Measurements from ENCODE around the gene ETNK1. TPM values are rescaled to one million over a fixed set of nuclear protein-coding genes. Genes with fewer than 3 reads are reported as not detected.
"Not testable (repeated sequence)": the region's sequence is repeated elsewhere in the genome, so short reads cannot be mapped to it uniquely, and the experiment has no call there.

ETNK1 gene
- total RNA-seq, 4 donors from 2014 or later = 16.7 to 145 (median 71.7) TPM

DNA sequence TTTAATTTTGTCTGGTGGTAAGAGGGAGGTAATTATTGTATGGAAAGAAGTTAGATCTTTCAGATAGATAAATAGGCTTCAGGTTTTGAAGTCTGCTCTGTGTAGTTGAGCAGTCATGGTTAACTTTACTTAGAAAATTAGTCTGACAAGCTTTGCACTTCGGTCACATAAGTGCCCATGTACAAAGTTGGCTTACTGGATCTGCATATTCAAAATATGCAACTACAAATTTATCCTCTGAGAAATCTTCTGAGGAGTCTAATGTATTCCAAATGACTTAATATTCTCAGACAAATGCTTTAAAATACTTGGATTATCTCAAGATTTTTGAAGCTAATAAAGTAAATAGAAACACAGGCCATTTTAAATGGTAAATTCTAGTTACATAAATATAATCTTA lies 61.2 kb downstream of the ETNK1 start:
- DNase-seq = no peak
- no peaks in the 10 kb centered on the region for H3K9me3 ChIP-seq
- no peak for TF ChIP-seq POLR2A (IDR thresholded peaks at IDR 0.05)
- TF ChIP-seq, protein P1, sequence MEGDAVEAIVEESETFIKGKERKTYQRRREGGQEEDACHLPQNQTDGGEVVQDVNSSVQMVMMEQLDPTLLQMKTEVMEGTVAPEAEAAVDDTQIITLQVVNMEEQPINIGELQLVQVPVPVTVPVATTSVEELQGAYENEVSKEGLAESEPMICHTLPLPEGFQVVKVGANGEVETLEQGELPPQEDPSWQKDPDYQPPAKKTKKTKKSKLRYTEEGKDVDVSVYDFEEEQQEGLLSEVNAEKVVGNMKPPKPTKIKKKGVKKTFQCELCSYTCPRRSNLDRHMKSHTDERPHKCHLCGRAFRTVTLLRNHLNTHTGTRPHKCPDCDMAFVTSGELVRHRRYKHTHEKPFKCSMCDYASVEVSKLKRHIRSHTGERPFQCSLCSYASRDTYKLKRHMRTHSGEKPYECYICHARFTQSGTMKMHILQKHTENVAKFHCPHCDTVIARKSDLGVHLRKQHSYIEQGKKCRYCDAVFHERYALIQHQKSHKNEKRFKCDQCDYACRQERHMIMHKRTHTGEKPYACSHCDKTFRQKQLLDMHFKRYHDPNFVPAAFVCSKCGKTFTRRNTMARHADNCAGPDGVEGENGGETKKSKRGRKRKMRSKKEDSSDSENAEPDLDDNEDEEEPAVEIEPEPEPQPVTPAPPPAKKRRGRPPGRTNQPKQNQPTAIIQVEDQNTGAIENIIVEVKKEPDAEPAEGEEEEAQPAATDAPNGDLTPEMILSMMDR (IDR thresholded peaks at IDR 0.05) = no peak
- no peaks in the 10 kb centered on the region for H3K4me1 ChIP-seq
- H3K27me3 ChIP-seq = no peaks in the 10 kb centered on the region
- H3K36me3 ChIP-seq = no peaks in the 10 kb centered on the region
- no peak overlapping the region for H3K4me3 ChIP-seq
- H3K27ac ChIP-seq = no peak overlapping the region
- intact Hi-C loops (cut with DNase I; ENCODE audit: low total_unique reads) = no loop called here

DNA sequence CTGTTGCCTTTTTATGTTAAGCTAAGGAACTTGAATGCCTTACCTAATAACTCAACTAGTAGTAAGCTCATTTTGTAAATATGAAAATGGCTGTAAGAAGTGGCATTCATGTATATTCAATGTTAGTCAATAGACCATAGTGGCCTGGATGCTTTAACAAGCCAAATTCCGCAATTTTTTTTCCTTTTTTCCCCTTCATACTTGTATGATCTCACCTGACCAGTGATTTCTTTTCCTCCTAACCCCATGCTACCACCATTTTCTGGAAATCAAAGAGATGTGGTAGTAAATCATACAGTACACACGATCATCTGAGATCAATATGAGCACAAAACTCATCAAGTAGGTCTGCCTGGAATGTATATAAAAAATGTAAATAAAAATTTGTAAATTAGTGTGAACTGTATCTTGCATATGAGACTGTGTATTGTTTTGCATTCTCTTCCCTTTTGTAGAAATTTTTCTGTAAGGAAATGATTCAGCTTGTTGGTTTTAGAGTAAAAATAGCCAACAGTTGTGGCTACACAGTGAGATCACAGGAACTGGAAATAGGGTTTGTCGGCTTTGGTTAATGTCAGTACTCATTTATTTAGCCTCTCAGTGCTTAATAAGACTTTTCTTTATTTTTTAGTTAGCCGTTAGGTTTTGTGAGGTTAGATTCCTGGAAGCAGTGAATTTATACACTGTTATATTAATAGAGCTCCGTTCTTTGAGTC lies 62.5 kb downstream of the ETNK1 start:
- no peak for DNase-seq
- TF ChIP-seq, protein P1 (IDR thresholded peaks at IDR 0.05) = no peak
- TF ChIP-seq POLR2A (IDR thresholded peaks at IDR 0.05) = no peak
- Histone ChIP-seq H3K36me3 (no peaks in the 10 kb centered on the region), H3K4me1 (no peaks in the 10 kb centered on the region), H3K27me3 (no peaks in the 10 kb centered on the region), H3K27ac (no peak overlapping the region), H3K4me3 (no peak overlapping the region), H3K9me3 (no peaks in the 10 kb centered on the region)
- intact Hi-C loops (cut with DNase I; ENCODE audit: low total_unique reads) = no loop called here

DNA sequence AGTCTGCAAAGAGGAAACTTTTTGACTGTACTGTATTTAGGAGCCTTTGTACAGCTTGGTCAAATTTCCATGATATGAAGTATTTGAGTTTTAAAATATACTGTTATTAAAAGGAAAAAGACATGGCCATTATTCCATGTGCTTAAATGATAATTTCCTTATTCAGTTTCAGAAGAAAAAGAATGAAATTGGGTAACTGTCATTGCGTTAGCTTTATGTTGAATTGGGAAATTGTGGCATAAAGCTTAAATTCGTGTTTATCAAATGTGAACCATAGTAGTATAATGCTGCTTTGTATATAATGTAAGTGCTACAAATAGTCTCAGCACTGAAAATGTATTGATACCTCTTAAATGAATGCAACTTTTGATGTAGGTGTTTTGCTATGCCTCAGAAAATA lies 64.9 kb downstream of the ETNK1 start:
- intact Hi-C loops (cut with DNase I; ENCODE audit: low total_unique reads) = no loop called here
- Histone ChIP-seq H3K27ac (no peak overlapping the region), H3K4me3 (no peak overlapping the region), H3K27me3 (no peaks in the 10 kb centered on the region), H3K4me1 (no peaks in the 10 kb centered on the region), H3K9me3 (no peaks in the 10 kb centered on the region), H3K36me3 (no peaks in the 10 kb centered on the region)
- no peak for DNase-seq
- TF ChIP-seq, protein P1 (IDR thresholded peaks at IDR 0.05) = no peak
- no peak for TF ChIP-seq POLR2A (IDR thresholded peaks at IDR 0.05)

DNA sequence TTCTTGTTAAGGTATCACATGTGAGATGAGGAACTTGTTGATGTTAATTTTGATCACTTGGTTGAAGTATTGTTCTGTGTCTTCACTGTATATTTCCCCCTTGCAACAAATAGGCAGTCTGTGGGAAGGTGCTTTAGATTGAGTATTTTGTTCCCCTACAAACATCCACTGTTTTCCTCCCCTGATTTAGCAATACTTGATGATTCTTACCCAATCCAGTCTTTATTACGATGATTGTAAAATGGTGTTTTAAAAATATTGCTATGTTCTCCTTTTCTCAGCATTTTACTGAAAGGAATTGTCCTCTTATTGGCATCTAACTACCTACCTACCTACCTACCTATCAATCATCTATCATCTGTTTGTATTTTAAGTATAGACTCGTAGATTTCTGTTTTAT lies 66.3 kb downstream of the ETNK1 start:
- Histone ChIP-seq H3K36me3 (no peaks in the 10 kb centered on the region), H3K27ac (no peak overlapping the region), H3K4me1 (no peaks in the 10 kb centered on the region), H3K9me3 (no peaks in the 10 kb centered on the region), H3K27me3 (no peaks in the 10 kb centered on the region), H3K4me3 (no peak overlapping the region)
- no peak for TF ChIP-seq POLR2A (IDR thresholded peaks at IDR 0.05)
- TF ChIP-seq, protein P1 (IDR thresholded peaks at IDR 0.05) = no peak
- intact Hi-C loops (cut with DNase I; ENCODE audit: low total_unique reads) = no loop called here
- DNase-seq = no peak

DNA sequence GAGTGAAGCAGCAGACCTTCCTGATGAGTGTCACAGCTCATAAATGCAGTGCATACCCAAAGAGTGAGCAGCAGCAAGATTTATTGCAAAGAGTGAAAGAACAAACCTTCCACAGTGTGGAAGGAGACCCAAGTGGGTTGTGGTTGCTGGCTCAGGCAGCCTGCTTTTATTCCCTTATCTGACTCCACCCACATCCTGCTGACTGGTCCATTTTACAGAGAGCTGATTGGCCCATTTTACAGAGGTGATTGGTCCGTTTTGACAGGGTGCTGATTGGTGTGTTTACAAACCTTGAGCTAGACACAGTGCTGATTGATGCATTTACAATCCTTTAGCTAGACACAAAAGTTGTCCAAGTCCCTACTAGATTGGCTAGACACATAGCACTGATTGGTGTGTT lies 67.5 kb downstream of the ETNK1 start:
- intact Hi-C loops (cut with DNase I; ENCODE audit: low total_unique reads) = not testable (repeated sequence)

More for the DNA sequence above, 67.5 kb downstream of the ETNK1 start:
- H3K4me3 ChIP-seq, H3K9me3 ChIP-seq, H3K4me1 ChIP-seq, H3K27me3 ChIP-seq, H3K27ac ChIP-seq, H3K36me3 ChIP-seq, DNase-seq: not testable (repeated sequence)

Data from uterus (tissue), 4 donors.